Left lobe of liver (tissue), 2 donors: ENCODE results near the gene LHFPL6. TPM values are rescaled to one million over a fixed set of nuclear protein-coding genes. Genes with fewer than 3 reads are reported as not detected.

Experiments used
- ATAC-seq: fragments of 200-7000 bp; cut with Tn5 transposase; one replicate; pipeline ENCODE4 v1.9.1; 2020; ENCODE audit warnings: mild to moderate bottlenecking, moderate library complexity
- DNase-seq: peaks from one replicate; pipeline ENCODE4 v3.0.0-alpha.2; 2020; ENCODE audit warnings: low spot score
- total RNA-seq: library from RNA; stranded (reverse); gene quantifications from one replicate; pipeline ENCODE4 v1.2.1, GENCODE V29; 2021
- donor health status: DM: no; HTN: no; CAD: no; lungs with moderate emphysema.
- donor health status: DM: no; HTN: yes; CAD: no.

Gene LHFPL6
- total RNA-seq, 1 donor from 2014 or later = 2.8 TPM

GRCh38 chr13:39559847-39560246, 43.1 kb downstream of the LHFPL6 start:
- ATAC-seq (no peak), DNase-seq (no peak)

GRCh38 chr13:39557285-39557955, 45.6 kb downstream of the LHFPL6 start:
- ATAC-seq (no peak), DNase-seq (no peak)

GRCh38 chr13:39556866-39557265, 46.1 kb downstream of the LHFPL6 start:
- DNase-seq (no peak), ATAC-seq (no peak)

GRCh38 chr13:39554371-39554770, 48.6 kb downstream of the LHFPL6 start:
- DNase-seq (no peak), ATAC-seq (no peak)

GRCh38 chr13:39552246-39552645, 50.7 kb downstream of the LHFPL6 start:
- DNase-seq (no peak), ATAC-seq (no peak)

- DNase-seq = no peak
- ATAC-seq = no peak
Measured at GRCh38 chr13:39550931-39551330, 52.1 kb downstream of the LHFPL6 start.

- no peak for ATAC-seq
- no peak for DNase-seq
Measured at GRCh38 chr13:39547108-39547507, 55.9 kb downstream of the LHFPL6 start.

- DNase-seq = no peak
- ATAC-seq = no peak
Measured at GRCh38 chr13:39542361-39542760, 60.6 kb downstream of the LHFPL6 start.

GRCh38 chr13:39540929-39541605, 61.9 kb downstream of the LHFPL6 start:
- no peak for DNase-seq
- no peak for ATAC-seq

- DNase-seq (no peak), ATAC-seq (no peak)
Measured at GRCh38 chr13:39538816-39539790, 63.9 kb downstream of the LHFPL6 start.

- no peak for DNase-seq
- ATAC-seq = no peak
Measured at GRCh38 chr13:39536906-39537305, 66.1 kb downstream of the LHFPL6 start.

GRCh38 chr13:39536274-39536673, 66.7 kb downstream of the LHFPL6 start:
- ATAC-seq = no peak

GRCh38 chr13:39533651-39534150, 69.3 kb downstream of the LHFPL6 start:
- DNase-seq (no peak), ATAC-seq (no peak)

More at GRCh38 chr13:39536274-39536673, 66.7 kb downstream of the LHFPL6 start:
- no peak for DNase-seq

GRCh38 chr13:39531646-39532045, 71.3 kb downstream of the LHFPL6 start:
- no peak for ATAC-seq
- DNase-seq = no peak

- no peak for ATAC-seq
- no peak for DNase-seq
Measured at GRCh38 chr13:39530916-39531315, 72.1 kb downstream of the LHFPL6 start.

GRCh38 chr13:39528661-39528980, 74.4 kb downstream of the LHFPL6 start:
- ATAC-seq (no peak), DNase-seq (no peak)

- no peak for ATAC-seq
- no peak for DNase-seq
Measured at GRCh38 chr13:39527961-39528660, 74.9 kb downstream of the LHFPL6 start.

- ATAC-seq = no peak
- no peak for DNase-seq
Measured at GRCh38 chr13:39527301-39527700, 75.7 kb downstream of the LHFPL6 start.

GRCh38 chr13:39526499-39526898, 76.5 kb downstream of the LHFPL6 start:
- ATAC-seq (no peak), DNase-seq (no peak)

GRCh38 chr13:39525506-39525905, 77.5 kb downstream of the LHFPL6 start:
- no peak for DNase-seq
- no peak for ATAC-seq

- ATAC-seq = no peak
- DNase-seq = no peak
Measured at GRCh38 chr13:39524795-39525194, 78.2 kb downstream of the LHFPL6 start.
